Muscle of leg (tissue), 11 donors: ENCODE results near the gene C4B. TPM values are rescaled to one million over a fixed set of nuclear protein-coding genes. Genes with fewer than 3 reads are reported as not detected.
"Not testable (repeated sequence)": the region's sequence is repeated elsewhere in the genome, so short reads cannot be mapped to it uniquely, and the experiment has no call there.

Experiments used
- DNase-seq: peaks from one replicate; pipeline ENCODE4 v3.0.0; 2013
- H3K27ac ChIP-seq: one replicate; pipeline ENCODE4 v1.5.1; 2013; ENCODE audit warnings: mild to moderate bottlenecking, low read length, control low read depth
- H3K27me3 ChIP-seq: one replicate; pipeline ENCODE4 v1.6.1; 2013; ENCODE audit warnings: low read length; ENCODE audit not compliant: control insufficient read depth, insufficient read depth
- H3K36me3 ChIP-seq: one replicate; pipeline ENCODE4 v1.6.1; 2013; ENCODE audit warnings: low read length; ENCODE audit not compliant: control insufficient read depth, insufficient read depth
- H3K4me1 ChIP-seq: one replicate; pipeline ENCODE4 v1.6.1; 2013; ENCODE audit warnings: low read length; ENCODE audit not compliant: control insufficient read depth, insufficient read depth
- H3K4me3 ChIP-seq: one replicate; pipeline ENCODE4 v1.5.1; 2013; ENCODE audit warnings: low read length, control low read depth
- H3K9me3 ChIP-seq: replicated peaks from 2 replicates; pipeline ENCODE4 v1.6.1; 2013; ENCODE audit warnings: low read depth, low read length; ENCODE audit not compliant: control insufficient read depth
- WGBS: methylation state at CpG from one replicate; pipeline ENCODE4 v1.1.5; 2013; ENCODE audit warnings: missing lambda C conversion rate; ENCODE audit not compliant: insufficient coverage; 5-methylcytosine and 5-hydroxymethylcytosine counted together
- polyA plus RNA-seq, 8 donors: library from polyadenylated mRNA; unstranded; fragments of 120-200 nt; gene quantifications; one replicate each; pipeline versions ENCODE4 v1.2.1 to v1.2.3, GENCODE V29; 2013; ENCODE audit warnings: inconsistent platforms in 1 of 8, low replicate concordance in 1 of 8; ENCODE audit not compliant: insufficient read length in 8 of 8, insufficient read depth in 1 of 8
- total RNA-seq: library from RNA; stranded (reverse); fragments of 120-200 nt; gene quantifications from one replicate; pipeline ENCODE4 v1.2.4, GENCODE V29; 2013

Gene C4B
- total and polyA plus RNA-seq, 9 donors = 9.5 to 32.1 (median 22.0) TPM

- Histone ChIP-seq H3K4me3 (peak overlapping the region; percentile 86), H3K27me3 (no peaks in the 10 kb centered on the region), H3K9me3 (no peaks in the 10 kb centered on the region), H3K27ac (peak overlapping the region; percentile 99), H3K36me3 (peaks cover 48% of the 10 kb centered on the region), H3K4me1 (peaks cover 21% of the 10 kb centered on the region)
- no peak for DNase-seq
- WGBS = 76% methylated on average over 16 of the region's 18 CpGs
These were observed 43.9 kb upstream of the C4B start for GRCh38 chr6:31970604-31971271.

- DNase-seq = no peak
- H3K4me3 ChIP-seq = peak overlapping the region; percentile 86
- H3K4me1 ChIP-seq = peaks cover 21% of the 10 kb centered on the region
- peaks cover 43% of the 10 kb centered on the region for H3K36me3 ChIP-seq
- peak overlapping the region; percentile 99 for H3K27ac ChIP-seq
- WGBS = 21% methylated on average over 16 of the region's 29 CpGs
- H3K27me3 ChIP-seq = no peaks in the 10 kb centered on the region
- no peaks in the 10 kb centered on the region for H3K9me3 ChIP-seq
These were observed 43.2 kb upstream of the C4B start for GRCh38 chr6:31971279-31971992.

- under 1% methylated on average over 59 of the region's 62 CpGs for WGBS
These were observed 42.4 kb upstream of the C4B start, which contains the start of gene DXO for GRCh38 chr6:31971993-31972708. DXO (minus strand) TSS chr6:31972138; CDS start chr6:31971675, 463 bp downstream.

GRCh38 chr6:31972709-31973350 lies 41.8 kb upstream of the C4B start:
- 7% methylated on average over 17 of the region's 19 CpGs for WGBS
- peak; percentile 66 for DNase-seq

More at GRCh38 chr6:31971993-31972708, 42.4 kb upstream of the C4B start, which contains the start of gene DXO:
- Histone ChIP-seq H3K4me3 (peak within 1 kb of the TSS; percentile 86), H3K36me3 (peaks cover 35% of the 10 kb centered on the region), H3K9me3 (no peaks in the 10 kb centered on the region), H3K4me1 (peaks cover 21% of the 10 kb centered on the region), H3K27ac (peak within 1 kb of the TSS; percentile 99), H3K27me3 (no peaks in the 10 kb centered on the region)
- DNase-seq = peak; percentile 98

GRCh38 chr6:31976065-31976464 lies 38.5 kb upstream of the C4B start:
- peaks cover 14% of the 10 kb centered on the region for H3K36me3 ChIP-seq
- H3K4me3 ChIP-seq, DNase-seq, H3K9me3 ChIP-seq, H3K27ac ChIP-seq, H3K27me3 ChIP-seq: not testable (repeated sequence)
- H3K4me1 ChIP-seq = peaks cover 14% of the 10 kb centered on the region
- 100% methylated on average over 3 of the region's 30 CpGs for WGBS

More at GRCh38 chr6:31972709-31973350, 41.8 kb upstream of the C4B start:
- Histone ChIP-seq H3K4me3 (peak overlapping the region; percentile 86), H3K4me1 (peaks cover 21% of the 10 kb centered on the region), H3K9me3 (no peaks in the 10 kb centered on the region), H3K27me3 (no peaks in the 10 kb centered on the region), H3K36me3 (peaks cover 29% of the 10 kb centered on the region), H3K27ac (peak overlapping the region; percentile 99)

GRCh38 chr6:31977816-31978431 lies 36.7 kb upstream of the C4B start:
- no peak for DNase-seq
- Histone ChIP-seq H3K4me3 (no peak overlapping the region), H3K27me3 (no peaks in the 10 kb centered on the region), H3K36me3 (peaks cover 14% of the 10 kb centered on the region), H3K4me1 (peaks cover 3% of the 10 kb centered on the region), H3K9me3 (no peaks in the 10 kb centered on the region), H3K27ac (no peak overlapping the region)
- WGBS = 91% methylated on average over 6 of the region's 12 CpGs

- Histone ChIP-seq H3K9me3 (no peaks in the 10 kb centered on the region), H3K27ac (no peak overlapping the region), H3K4me1 (no peaks in the 10 kb centered on the region), H3K36me3 (peaks cover 14% of the 10 kb centered on the region), H3K27me3 (no peaks in the 10 kb centered on the region), H3K4me3 (no peak overlapping the region)
- WGBS = 90% methylated on average over 2 of the region's 5 CpGs
- no peak for DNase-seq
These were observed 35.8 kb upstream of the C4B start for GRCh38 chr6:31978831-31979230.

- Histone ChIP-seq H3K27me3 (no peaks in the 10 kb centered on the region), H3K4me3 (no peak overlapping the region), H3K4me1 (no peaks in the 10 kb centered on the region), H3K36me3 (peaks cover 14% of the 10 kb centered on the region), H3K27ac (no peak overlapping the region), H3K9me3 (no peaks in the 10 kb centered on the region)
- WGBS = 85% methylated on average over 3 of the region's 3 CpGs
- DNase-seq = no peak
These were observed 35.2 kb upstream of the C4B start for GRCh38 chr6:31979238-31979898.

GRCh38 chr6:31980195-31980876 lies 34.3 kb upstream of the C4B start:
- not testable (repeated sequence) for H3K27me3 ChIP-seq, DNase-seq, H3K9me3 ChIP-seq, H3K4me1 ChIP-seq, H3K4me3 ChIP-seq, H3K27ac ChIP-seq
- peaks cover 14% of the 10 kb centered on the region for H3K36me3 ChIP-seq
- WGBS = no CpG with 5 or more reads among the region's 13 CpGs
